Subcutaneous adipose tissue (tissue), 4 donors: ENCODE data around the gene SERBP1. TPM values are rescaled to one million over a fixed set of nuclear protein-coding genes. Genes with fewer than 3 reads are reported as not detected.

Experiments
- total RNA-seq, 4 donors: library from RNA; depleted of rRNA; stranded (reverse); fragments of >200 nt; gene quantifications; one replicate each; pipeline ENCODE4 v1.1.0, GENCODE V29; 2016
- TF ChIP-seq, protein P1 (sequence below): fragments of 450-650 bp; IDR thresholded peaks from one replicate; pipeline ENCODE4 v1.5.1; 2016; ENCODE audit warnings: low read depth, mild to moderate bottlenecking, control low read depth, antibody characterized with exemption, moderate library complexity

SERBP1 gene
- total RNA-seq, 4 donors from 2014 or later = 200 to 333 (median 270) TPM

GRCh38 chr1:67431869-67432578 lies 1.8 kb upstream of the SERBP1 start:
- TF ChIP-seq, protein P1, sequence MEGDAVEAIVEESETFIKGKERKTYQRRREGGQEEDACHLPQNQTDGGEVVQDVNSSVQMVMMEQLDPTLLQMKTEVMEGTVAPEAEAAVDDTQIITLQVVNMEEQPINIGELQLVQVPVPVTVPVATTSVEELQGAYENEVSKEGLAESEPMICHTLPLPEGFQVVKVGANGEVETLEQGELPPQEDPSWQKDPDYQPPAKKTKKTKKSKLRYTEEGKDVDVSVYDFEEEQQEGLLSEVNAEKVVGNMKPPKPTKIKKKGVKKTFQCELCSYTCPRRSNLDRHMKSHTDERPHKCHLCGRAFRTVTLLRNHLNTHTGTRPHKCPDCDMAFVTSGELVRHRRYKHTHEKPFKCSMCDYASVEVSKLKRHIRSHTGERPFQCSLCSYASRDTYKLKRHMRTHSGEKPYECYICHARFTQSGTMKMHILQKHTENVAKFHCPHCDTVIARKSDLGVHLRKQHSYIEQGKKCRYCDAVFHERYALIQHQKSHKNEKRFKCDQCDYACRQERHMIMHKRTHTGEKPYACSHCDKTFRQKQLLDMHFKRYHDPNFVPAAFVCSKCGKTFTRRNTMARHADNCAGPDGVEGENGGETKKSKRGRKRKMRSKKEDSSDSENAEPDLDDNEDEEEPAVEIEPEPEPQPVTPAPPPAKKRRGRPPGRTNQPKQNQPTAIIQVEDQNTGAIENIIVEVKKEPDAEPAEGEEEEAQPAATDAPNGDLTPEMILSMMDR = no peak

DNA sequence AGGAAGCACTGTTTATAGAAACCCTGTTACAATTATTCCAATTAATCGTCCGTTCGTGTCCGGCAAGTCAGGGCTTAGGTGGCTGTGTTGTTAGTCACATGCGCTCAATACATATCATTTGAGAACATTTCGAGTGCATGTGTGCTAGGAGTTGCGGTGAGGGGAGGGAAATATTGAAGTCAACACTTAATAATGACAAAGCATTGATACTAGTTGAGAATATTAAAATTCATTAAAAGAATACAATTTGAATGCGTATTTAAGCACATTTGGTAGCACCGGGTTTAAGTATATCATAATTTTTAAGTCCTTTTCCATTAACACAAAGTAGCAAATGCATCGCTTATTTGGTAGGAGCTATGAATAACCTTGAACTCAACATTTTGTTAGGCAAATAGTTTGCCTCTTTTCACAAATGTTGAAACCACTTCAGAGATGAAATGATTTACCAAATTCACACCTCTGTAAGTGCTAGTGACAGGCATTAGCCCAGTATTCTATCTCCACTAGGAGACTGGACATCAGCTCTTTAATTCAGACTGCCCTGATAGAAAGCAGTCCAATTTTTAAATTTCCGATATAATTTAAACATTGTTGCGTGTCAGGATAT lies 1.1 kb upstream of the SERBP1 start:
- TF ChIP-seq, protein P1 = no peak

DNA sequence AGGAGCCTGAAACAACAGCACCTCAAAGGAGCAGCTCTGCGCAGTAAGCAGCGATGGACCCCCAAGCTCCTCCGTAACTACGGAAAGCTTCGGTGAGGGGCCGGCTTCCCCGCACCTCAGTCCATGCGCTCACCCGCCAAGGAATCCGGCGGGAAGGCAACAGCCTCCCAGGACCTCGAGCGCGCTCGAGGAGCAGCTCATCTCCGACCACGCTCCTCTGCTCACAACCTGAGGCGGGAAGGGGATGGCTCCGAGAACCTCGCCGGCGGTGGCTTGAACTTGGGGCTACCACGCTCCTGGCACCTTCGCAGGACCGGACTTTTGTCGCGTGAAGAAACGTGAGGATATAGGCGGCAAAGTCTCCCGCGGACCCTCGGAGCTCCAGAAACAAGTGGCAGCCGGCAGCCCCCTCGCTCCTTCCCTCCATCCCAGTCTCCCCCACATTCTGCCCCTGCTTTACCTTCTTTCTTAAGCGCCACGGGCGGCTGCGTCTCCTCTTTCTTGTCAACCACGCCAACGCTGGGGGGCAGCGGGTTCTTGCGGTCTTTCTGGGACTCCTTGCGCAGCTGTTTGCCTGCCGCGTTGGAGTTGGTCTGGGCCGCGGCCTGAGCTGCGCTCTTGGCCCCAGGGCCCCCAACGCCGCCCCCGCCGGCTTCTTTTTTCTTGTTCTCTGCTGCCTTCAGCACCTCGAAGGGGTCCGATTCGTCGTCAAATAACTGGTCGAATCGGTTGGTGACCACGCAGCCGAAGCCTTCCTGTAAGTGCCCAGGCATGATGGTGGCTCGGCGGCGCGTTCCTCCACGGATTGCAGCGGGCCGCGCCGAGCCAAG lies 459 bp downstream of the SERBP1 start:
- TF ChIP-seq, protein P1 = no peak

GRCh38 chr1:67429011-67429527 lies 1.1 kb downstream of the SERBP1 start:
- TF ChIP-seq, protein P1 = no peak

DNA sequence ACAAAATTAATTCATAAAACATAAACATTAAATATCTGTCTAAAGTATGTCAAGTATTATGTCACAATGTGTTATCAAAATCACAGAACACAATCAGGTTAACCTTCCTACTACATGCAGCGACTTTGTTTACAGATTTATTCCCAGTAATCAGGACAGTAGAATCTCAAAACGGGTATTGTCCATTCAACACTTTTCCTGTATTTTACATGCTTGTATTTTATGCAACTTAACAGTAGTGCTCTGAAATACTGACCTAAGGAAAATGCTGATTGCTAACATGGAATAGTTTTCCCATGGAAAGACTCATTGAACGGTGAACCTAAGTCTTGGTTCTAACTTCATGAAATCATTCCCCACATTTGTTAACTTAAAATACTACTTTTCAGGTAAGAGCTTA lies 2.3 kb downstream of the SERBP1 start:
- TF ChIP-seq, protein P1 = no peak

- TF ChIP-seq, protein P1 = no peak
Observed at GRCh38 chr1:67427465-67427864, 2.7 kb downstream of the SERBP1 start.
